GM12878 (cell line): ENCODE measurements around the gene PSMD13. TPM values are rescaled to one million over a fixed set of nuclear protein-coding genes. Genes with fewer than 3 reads are reported as not detected.

Source experiments
- CBX5 ChIP-seq: sonication (generic); IDR thresholded peaks from 2 replicates; pipeline ENCODE4 v1.6.1; 2016; ENCODE audit warnings: low read depth, moderate library complexity, mild to moderate bottlenecking, inconsistent platforms
- CHD2 ChIP-seq: IDR thresholded peaks from 2 replicates; pipeline ENCODE4 v1.6.1; 2011; ENCODE audit warnings: low read depth, low read length, improper control_type of control experiment, borderline replicate concordance
- ETV6 ChIP-seq, 2 experiments: fragments of 450-650 bp in 1 of 2; IDR thresholded peaks in 1 of 2; conservative IDR thresholded peaks in 1 of 2; 2 replicates each; pipeline ENCODE4 v1.6.1; 2014; ENCODE audit warnings: antibody characterized with exemption in 1 of 2, borderline replicate concordance in 1 of 2, low read depth in 1 of 2, mild to moderate bottlenecking in 1 of 2, moderate library complexity in 1 of 2
- EZH2 ChIP-seq: IDR thresholded peaks from 2 replicates; pipeline ENCODE4 v1.6.1; 2012; ENCODE audit warnings: low read depth, mild to moderate bottlenecking, control low read depth, inconsistent platforms, low read length, borderline replicate concordance; ENCODE audit not compliant: control insufficient read depth
- IRF5 ChIP-seq: fragments of 450-650 bp; IDR thresholded peaks from 2 replicates; pipeline ENCODE4 v1.6.1; 2017; ENCODE audit warnings: borderline replicate concordance
- JUNB ChIP-seq: IDR thresholded peaks from 2 replicates; pipeline ENCODE4 v1.6.1; 2016; ENCODE audit warnings: antibody characterized with exemption, mild to moderate bottlenecking
- KLF5 ChIP-seq: fragments of 450-650 bp; IDR thresholded peaks from 2 replicates; pipeline ENCODE4 v1.6.1; 2014; ENCODE audit warnings: mild to moderate bottlenecking; ENCODE audit not compliant: partially characterized antibody
- SIX5 ChIP-seq: IDR thresholded peaks from 2 replicates; pipeline ENCODE4 v1.6.1; 2011; ENCODE audit warnings: mild to moderate bottlenecking, low read depth, low read length, moderate library complexity; ENCODE audit not compliant: severe bottlenecking
- SMAD5 ChIP-seq: IDR thresholded peaks from 2 replicates; pipeline ENCODE4 v1.6.1; 2016; ENCODE audit warnings: antibody characterized with exemption, low read depth
- ZNF24 ChIP-seq: fragments of 450-650 bp; IDR thresholded peaks from 2 replicates; pipeline ENCODE4 v1.6.1; 2017; ENCODE audit warnings: antibody characterized with exemption, mild to moderate bottlenecking
- ZNF592 ChIP-seq: fragments of 450-650 bp; IDR thresholded peaks from 2 replicates; pipeline ENCODE4 v1.6.1; 2017; ENCODE audit warnings: mild to moderate bottlenecking, moderate library complexity
- polyA plus RNA-seq, 11 experiments: library from polyadenylated mRNA; depleted of rRNA in 4 of 11; unstranded in 6 of 11; stranded (reverse) in 5 of 11; fragments of >200 nt; fragmentation: Nextera tagmentation in 4 of 11; fragmentation: Illumina TruSeq in 1 of 11; extraction: Ambion mirVana in 4 of 11; extraction: Trizol in 1 of 11; gene quantifications; 1 replicate in 1 of 11; 2 replicates in 10 of 11; pipeline versions ENCODE4 v1.2.1 to v1.2.3, GENCODE V29; 2011 to 2016; ENCODE audit warnings: inconsistent platforms in 2 of 11, missing spikeins in 2 of 11, low read depth in 1 of 11
- total RNA-seq, 4 experiments: library from RNA; depleted of rRNA in 3 of 4; stranded (reverse); fragments of >200 nt in 3 of 4; fragmentation: Illumina TruSeq in 1 of 4; extraction: Trizol in 1 of 4; gene quantifications; 2 replicates each; pipeline versions ENCODE4 v1.2.1 to v1.2.3, GENCODE V29; 2013 to 2021

Gene PSMD13
- total and polyA plus RNA-seq, 10 of the 15 experiments (the other 5 are each of a cell fraction or from before 2014, with no cell fraction given) = 141 to 303 (median 177) TPM

GRCh38 chr11:252666-253065 is 15.9 kb downstream of the PSMD13 start (continued):
- no peak for TF ChIP-seq KLF5
- TF ChIP-seq JUNB = no peak
- TF ChIP-seq EZH2 = no peak
- no peak for TF ChIP-seq ZNF592
- TF ChIP-seq SIX5 = no peak
- TF ChIP-seq SMAD5 = no peak
- no peak for TF ChIP-seq CBX5
- no peak for TF ChIP-seq ZNF24
- no peak for TF ChIP-seq ETV6 (conservative IDR thresholded peaks at IDR 0.05 in 1 of 2, IDR thresholded peaks at IDR 0.05 in 1 of 2; ENCODE audit: borderline replicate concordance in 1 of 2, low read depth in 1 of 2)
- no peak for TF ChIP-seq IRF5
- TF ChIP-seq CHD2 = no peak
